ENCODE data around the gene MCTP2.

The MCTP2 gene

DNA sequence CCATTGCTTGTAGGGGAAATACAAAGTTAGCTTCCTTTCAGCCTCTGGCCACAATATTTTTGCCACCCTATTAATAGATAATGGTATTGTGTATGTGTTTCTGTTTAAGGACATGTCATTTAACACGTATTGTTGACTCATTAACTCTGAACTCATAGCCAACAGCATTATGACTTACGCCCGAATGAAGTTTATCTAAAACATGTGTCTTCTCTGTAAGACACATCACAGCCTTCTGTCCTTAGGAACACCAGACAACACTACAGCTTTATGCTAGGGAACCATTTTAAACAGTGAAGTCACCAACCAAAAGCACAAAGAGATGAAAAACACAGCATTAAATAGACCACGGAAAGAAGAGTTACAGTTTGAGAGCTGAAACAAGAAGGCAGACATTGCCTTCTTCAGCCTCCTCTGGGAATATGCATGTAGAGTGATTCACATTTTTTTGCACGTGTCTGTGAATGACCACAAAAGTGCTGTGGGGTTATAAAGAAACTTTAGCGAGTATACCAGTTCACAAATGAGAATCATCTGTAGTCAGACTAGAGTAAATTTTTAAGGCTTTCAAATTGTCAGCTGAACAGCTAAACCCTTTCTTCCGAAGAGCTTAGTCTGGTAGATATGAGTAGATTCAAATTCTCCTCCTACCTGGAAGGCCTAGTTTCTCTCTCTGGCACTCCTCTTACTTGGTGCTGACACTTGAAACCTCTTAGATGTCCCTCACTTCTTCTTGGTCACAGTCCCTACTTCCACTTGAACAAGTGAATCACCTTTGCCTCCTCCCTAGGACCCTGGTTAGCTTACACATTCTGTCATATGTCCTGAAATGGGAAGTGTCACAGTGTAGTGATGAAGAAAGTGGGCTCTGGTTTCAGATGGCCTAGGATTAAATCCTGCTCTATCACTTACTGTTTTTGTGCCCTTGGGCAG, 32.2 kb downstream of the MCTP2 start:
- no peak for DNase-seq

DNA sequence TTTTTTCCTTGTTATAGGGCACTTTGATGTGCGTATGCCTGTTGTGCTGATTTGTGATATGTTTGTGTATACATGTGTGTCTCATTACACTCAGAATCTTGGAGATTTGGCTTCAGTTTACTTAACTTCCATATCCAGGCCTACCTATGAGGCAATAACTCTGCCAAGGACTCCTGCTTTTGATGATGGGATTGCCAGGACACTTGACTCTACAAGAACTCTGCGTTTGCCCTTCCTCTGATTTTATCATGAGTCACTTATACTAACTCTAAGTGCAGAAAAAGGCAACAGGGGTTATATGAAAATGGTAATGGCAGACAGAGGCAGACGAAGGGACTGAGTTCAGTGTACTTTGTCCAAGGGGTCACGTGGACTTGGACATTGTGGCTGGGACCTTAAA, 33.6 kb downstream of the MCTP2 start:
- DNase-seq = no peak

DNA sequence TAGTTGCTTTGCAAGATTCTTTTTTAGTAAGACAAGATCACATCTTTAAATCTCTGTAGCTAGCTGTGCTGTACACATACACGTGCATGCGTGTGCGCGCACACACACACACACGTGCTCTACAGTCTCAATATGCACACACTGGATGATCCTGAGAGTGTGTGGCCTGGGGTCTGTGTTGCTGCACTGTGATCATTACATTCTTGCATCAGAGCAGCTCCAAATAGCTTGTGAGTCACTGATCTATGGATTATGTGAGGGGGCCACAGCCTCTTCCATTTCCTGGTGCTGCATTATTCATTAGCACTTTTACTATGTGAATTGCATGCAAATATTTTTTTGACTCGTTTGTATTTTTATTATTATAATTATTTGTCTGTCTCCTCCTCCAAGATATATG, 34.6 kb downstream of the MCTP2 start:
- DNase-seq = no peak

DNA sequence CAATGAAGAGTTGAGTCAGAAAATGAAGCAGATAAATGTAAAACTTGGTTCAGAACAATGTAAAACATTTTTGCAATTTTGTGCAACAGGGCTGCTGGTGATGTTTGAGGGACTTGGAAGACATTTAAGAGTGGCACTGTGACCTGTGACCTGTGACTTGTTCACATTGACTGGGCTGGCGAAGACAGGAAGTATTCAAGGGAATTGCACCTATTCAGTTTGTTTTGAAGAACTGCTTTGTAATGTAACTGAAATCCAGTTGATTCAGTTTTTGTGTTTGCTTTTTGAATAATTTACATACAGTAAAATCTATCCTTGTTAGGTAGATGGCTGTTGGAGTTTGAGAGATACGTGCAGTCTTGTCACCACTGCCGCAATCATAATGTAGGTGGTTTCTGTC, 35.4 kb downstream of the MCTP2 start:
- DNase-seq = no peak

DNA sequence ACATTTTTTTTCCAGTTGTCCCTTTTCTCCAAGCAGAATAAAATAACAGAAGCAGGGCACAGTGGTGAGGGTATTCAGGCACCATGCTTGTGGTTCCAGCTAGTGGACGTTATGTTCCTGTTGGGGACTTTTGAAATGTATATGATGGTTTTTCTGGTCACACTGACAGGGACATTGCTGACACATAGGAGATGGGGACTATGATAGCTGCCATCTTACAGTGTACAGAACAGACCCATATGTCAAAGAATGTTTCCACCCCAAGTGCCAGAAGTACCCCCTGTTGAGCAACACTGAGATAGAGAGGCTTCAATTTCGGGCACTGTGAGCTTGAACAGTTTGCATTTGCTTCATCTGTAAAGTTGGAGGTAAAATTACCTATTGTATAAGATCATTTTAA, 38.6 kb downstream of the MCTP2 start:
- DNase-seq = no peak

DNA sequence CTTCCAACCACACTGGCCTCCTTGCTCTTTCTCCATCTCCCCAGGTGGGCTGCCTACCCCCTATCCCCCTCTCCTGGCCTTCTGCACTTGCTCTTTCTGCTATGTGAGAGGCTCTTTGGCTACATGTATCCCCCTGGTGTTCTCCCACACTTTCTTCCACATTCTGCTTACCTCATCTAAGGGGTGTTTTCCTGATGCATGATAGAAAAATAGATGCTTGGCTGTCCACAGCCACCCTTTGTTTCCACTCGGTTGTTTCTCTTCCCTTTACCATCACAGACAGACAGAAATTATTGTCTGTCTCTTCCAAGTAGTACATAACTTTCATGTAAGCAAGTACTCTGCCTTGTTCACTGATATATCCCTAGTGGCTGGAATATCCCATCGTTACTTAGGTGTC, 39.2 kb downstream of the MCTP2 start:
- no peak for DNase-seq

DNA sequence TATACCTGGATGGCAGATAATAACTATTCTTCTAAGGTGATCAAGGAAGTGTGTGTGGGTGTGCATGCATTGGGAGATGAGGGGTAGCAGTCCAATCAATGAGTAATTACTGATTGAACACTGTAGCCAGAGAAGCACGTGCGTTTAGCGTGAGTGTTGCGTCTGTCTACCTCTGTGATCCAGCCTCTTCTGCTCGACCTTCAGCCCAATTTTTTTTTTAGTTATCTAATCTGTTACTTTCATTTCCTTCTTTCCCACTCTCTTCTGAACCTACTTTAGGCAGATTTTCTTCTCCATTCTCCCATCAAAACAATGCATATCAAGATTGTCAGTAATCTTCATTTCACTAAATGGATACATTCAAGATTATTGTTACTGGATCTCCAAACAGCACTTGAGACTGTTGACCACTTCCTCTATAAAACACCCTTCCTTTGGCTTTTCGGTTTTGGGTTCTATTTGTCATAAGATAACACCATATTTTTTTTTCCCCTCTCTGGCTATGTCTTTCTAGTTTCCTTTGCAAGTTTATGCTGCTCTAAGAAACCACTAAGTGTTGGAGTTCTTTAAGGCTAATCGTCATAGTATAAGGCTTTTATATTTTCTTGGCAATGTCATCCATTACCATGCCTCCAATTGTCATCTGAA, 41.0 kb downstream of the MCTP2 start:
- DNase-seq = no peak

DNA sequence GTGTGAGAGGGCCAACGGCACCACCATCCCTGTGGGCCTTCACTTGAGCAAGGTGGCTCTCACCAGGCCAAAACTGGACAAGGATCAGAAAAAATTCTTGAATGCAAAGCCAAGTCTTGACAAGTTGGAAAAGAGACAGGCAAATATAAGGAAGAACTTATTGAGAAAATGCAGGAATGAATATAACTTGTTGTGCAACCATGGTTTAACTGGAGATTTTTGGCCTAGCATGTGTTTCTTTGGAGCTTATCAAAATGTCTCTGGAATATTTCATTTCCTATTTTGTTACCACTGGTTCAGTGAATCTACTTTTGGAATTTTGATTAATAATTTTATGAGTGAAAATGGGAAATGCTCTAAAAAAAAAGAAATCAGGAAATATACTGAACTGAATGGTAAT, 42.5 kb downstream of the MCTP2 start:
- no peak for DNase-seq

DNA sequence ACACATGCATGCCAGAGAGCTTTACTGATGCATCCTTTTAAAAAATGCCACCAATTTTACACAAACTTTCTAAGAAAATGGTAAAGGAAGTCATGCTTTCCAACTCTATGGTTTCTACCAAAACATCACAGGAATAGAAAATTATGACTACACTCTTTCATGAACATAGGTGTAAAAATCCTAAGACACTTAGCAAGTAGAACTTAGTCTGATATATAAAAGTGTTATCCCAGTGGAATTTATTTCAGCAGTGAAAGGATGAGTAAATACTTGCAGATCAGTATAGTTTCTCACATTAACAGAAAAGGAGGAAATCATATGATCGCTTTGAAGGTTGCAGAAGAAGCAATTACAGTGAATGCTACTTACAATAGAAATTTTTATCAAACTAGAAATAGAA, 43.4 kb downstream of the MCTP2 start:
- DNase-seq = no peak

DNA sequence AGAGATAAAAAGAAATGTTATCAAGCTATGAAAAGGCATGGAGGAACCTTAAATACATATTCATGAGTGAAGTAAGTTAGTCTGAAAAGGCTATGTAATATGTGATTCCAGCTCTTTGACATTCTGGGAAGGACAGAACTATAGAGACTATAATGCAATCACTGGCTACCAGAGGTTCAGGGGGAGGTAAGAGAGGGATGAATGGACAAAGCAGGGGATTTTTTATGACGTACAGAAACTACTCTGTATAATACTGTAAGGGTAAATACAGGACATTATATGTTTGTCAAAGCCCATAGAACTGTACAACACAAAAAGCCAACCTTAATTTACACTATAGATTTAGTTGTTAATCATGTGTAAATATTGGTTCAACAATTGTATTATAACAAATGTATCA, 46.1 kb downstream of the MCTP2 start:
- no peak for DNase-seq

DNA sequence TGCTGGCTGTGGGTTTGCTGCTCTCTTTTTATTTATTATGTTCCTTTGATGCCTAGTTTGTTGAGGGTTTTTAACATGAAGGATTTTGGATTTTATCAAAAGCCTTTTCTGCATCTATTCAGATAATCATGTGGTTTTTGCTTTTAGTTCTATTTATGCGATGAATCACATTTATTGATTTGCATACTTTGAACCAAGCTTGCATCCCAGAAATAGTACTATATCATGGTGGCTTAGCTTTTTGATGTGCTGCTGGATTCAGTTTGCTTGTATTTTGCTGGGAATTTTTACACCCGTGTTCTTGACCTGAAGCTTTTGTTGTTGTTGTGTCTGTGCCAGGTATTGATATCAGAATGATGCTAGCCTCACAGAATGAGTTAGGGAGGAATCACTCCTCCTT, 48.4 kb downstream of the MCTP2 start:
- no peak for DNase-seq

DNA sequence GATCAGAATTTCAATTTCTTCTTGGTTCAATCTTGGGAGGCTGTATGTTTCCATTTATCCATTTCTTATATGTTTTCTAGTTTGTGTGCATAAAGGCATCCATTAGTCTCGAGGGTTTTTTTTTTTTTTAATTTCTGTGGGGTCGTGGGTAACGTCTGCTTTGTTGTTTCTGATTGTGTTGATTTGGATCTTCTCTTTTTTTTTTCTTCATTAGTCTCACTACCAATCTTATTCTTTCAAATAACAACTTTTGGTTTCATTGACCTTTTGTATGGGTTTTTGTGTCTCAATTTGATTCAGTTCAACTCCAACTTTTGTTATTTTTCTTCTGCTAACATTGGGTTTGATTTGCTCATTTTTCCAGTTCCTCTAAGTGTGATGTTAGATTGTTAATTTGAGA, 48.9 kb downstream of the MCTP2 start:
- no peak for DNase-seq

DNA sequence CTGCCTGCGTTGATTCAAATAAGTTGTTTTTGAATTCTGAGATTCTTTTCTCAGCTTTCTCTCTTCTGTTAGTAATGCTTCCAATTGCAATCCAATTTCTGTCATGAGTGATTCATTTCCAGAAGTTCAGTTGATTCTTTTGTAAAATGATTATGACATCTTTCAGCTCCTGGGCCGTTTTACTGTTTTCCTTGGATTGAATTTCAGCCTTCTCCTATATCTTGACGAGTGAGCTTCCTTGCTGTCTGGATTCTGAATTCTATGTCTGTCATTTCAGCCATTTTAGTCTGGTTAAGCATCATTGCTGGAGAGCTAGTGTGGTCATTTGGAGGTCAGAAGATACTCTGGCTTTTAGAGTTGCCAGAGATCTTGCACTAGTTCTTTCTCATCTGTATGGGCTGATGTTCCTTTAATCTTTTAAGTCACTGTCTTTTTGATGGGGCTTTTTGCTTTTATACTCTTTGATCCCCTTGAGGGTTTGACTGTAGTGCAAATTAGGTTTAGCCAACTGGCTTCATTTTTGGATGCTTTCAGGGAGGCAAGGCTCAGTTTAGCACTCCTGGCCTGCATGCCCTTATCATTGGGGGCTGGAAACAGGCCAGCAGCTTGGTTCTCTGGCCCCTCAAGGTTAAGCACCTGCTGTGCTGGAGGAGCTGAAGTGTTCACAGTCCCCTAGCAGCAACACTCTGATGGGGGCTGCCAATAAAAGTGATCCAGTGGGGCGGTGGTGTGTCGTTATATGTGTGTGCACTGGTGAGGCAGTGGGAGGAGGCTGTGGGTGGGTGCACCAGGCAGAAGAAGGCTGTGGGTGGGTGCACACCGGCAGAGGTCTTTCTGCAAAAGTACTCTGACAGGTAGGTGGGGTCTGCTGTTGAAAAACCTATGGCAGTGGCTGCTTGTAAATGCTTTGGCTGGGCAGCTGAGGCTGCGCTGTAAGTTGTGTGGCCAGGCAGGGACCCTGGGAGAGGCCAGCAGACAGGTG, 51.2 kb downstream of the MCTP2 start:
- DNase-seq = no peak

DNA sequence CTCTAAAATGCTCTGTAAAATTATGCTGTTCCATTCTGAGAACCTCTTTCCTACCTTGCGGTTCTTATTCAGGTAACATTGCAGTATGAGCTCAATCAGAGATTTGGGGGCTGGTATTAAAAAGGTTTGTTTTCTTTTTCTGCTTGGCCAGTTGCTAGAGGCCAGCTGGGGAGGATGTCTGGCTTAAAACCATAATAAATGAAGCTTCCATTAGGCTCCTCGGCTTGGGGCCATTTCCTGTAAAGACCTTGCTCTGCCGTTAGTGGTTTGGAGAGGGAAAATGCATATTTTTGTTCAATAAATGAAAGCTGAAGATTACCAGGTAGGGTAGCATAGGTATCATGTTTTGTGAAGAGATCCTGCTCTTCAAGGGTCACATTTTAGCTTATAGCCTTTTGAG, 55.2 kb downstream of the MCTP2 start:
- no peak for DNase-seq

DNA sequence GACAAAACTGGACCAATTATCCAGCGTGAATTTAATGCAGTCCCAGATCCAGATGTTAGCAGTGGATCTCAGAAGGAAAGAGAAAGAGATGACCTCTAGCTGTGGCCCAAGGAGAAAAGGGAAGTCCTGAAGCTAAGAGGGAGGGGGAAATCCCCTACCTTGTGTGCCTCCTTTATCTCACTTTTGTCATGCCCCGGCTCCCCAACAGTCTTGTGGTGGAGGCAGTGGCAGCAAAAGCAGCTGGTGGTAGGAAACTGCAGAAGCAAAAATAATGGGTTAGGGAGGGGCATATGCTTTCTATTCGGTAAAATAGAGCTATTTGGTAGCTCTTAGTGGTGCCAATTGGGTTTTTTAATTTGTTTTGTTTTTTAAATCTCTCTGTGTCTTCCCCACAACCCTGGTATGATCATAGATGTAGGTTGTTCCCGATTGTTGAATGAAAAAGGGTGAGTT, 56.5 kb downstream of the MCTP2 start:
- DNase-seq = peak; percentile 56

DNA sequence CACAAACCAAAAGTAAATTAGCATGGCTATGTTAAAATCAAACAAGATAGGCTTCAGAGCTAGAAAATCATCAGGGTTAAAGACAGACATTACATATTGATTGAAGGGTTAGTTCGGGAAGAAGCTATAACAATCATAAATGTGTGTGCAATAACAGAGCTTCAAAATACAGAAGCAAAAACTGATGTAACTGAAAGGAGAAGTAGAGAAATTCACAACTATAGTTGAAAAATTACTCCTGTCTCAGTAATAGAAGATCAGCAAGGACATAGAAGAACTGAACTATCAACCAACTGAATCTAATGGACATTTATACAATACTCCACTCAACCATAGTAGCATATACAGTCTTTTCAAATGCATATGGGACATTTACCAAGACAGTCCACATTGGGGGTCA, 59.4 kb downstream of the MCTP2 start:
- no peak for DNase-seq

DNA sequence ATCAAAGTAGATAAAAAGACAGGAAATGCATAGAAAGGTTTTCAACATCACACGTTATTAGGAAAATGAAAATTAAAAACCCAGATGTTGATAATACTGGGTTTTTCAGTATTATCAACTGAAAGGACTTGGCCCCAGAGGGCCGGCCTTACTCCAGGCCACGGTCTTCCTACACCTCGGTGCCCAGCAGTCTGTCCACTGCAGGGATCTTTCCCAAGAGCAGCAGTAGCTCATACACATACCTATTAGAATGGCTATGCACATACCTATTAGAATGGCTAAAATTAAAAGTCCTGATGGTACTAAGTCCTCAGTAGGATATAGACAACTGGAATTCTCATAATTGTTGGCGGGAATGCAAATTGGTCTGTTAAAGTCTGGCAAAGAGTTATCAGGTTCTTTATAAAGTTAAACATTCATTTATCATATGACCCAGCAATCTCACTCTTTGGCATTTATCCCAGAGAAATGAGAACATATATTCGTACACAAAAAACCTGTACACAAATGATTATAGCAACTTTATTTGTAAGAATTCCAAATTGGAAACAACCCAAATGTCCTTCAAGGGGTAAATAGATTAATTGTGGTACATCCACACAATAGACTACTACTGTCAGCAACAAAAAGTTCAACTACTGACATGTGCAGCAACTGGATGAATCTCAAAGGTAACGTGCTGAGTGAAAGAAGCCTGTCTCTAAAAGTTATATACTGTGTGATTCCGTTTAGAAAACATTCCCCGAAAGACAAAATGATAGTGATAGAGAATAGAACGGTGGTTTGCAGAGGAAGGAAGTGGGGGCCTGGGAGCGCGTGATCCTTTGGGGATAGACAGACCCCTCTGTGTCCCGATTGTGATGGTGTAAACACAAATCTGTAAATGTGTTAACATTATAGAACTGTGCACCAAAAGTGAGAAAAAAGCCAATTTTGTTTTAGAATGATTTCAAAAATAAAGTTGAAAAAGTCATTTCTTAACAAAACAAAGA, 62.3 kb downstream of the MCTP2 start:
- no peak for DNase-seq

DNA sequence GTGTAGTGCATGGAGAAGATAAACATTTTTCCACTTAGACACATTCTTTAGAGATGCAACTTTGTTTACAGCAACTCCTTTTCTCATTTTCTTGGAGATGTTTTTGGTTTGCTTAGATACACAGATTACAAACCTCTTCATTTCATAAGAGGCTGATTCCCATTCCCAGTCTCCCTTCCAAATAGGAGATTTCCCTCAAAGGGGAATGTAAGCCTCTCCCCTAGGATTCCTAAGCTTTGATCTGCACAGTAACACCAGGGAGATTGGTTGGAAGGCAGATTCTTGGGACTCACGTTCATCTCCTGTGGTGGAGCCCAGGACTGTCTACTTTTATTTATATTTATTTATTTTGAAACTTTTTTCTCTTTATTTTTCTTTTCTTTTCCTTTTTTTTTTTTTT, 63.2 kb downstream of the MCTP2 start:
- DNase-seq = no peak

DNA sequence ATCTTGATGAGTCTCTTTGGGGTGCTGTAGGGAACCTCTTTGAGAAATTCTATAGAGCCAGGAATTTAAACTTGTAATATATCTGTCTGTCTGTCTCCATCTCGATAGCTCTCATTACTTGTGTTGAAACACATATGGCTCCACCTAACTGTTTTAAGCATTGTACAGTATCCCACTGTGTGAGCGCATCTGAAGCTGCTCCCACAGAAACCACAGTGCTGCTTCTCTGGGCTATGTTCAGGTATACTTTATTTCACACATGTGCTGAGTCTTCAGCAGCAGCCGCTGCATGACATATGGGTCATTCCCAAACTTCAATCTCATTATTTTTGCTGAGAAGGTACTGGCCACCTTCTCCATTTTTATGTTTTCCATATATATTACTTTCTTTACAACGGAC, 63.9 kb downstream of the MCTP2 start:
- DNase-seq = no peak

DNA sequence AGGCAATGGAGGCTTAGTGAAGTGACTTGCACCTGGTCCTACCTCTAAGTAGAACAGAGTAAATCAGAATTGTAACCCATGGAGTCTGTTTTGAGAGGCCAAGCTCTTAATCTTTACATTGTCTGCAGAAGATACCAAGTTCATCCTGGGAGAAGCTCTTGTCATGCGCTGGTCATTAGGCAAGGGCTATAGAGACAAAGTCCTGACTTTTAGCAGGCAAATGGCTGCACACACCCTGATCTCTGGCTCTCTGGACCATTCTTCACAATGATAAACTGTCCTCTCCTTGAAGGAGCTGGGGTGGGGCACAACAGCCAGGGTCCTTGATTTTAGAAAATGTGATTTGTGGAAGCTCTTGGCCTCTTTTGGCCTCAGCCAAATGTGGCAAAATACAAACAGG, 65.4 kb downstream of the MCTP2 start:
- DNase-seq = no peak

DNA sequence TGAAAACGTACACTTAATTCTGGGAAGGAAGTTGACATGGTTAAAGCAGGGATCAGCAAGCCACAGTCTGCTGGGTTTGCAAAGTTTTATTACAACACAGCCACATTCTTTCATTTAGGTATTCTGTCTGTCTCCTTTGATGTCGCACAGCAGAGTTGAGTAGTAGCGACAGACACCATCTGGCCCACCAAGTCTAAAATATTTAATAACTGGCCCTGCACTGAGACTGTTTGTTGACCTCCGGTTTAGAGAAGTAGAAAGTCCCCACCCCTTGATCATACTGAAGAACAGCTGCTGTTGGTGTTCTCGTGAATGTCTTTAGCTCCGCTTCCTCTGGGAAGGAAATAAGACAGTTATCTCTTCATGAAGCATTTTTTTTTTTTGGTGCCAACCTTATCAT, 66.2 kb downstream of the MCTP2 start:
- no peak for DNase-seq

DNA sequence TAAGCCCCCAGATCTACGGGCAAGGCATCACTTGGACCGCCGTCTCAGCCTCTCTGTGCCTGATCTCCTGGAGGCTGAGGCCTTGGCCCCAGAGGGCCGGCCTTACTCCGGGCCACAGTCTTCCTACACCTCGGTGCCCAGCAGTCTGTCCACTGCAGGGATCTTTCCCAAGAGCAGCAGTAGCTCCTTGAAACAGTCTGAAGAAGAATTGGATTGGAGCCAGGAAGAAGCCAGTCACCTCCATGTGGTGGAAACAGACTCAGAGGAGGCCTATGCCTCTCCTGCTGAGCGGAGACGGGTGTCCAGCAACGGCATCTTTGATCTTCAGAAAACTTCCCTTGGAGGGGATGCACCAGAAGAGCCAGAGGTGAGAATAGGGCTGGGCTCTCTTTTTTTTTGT, 67.0 kb downstream of the MCTP2 start:
- DNase-seq = no peak
